Activated CD4-positive, alpha-beta T cell treated with anti-CD3 and anti-CD28 coated beads, Interleukin-2, amount 10 ng/mL, durations not matched to agents 7 days and 5 days (primary cell): ENCODE results near the gene CSTB. TPM values are rescaled to one million over a fixed set of nuclear protein-coding genes. Genes with fewer than 3 reads are reported as not detected.
A peak's percentile ranks its signal among the peaks of the same experiment; 100 is the strongest.

ENCODE experiments used
- CTCF ChIA-PET: fragments of 350-600 bp; sonication (Branson Sonifier 250); formaldehyde crosslinking; loops from one replicate; lab custom pipeline; 2021; ENCODE audit warnings: antibody characterized with exemption; lab: Charles Lee
- POLR2A ChIA-PET: fragments of 350-600 bp; sonication (Branson Sonifier 250); formaldehyde crosslinking; loops from one replicate; lab custom pipeline; 2021; ENCODE audit warnings: antibody characterized with exemption; lab: Charles Lee
- DNase-seq: peaks from one replicate; pipeline ENCODE4 v3.0.0-alpha.2; 2020
- H3K27ac Mint-ChIP-seq: one replicate; pipeline ENCODE4 v1.8.0; 2021; ENCODE audit warnings: mild to moderate bottlenecking, moderate library complexity, mixed read lengths
- H3K27me3 Mint-ChIP-seq: one replicate; pipeline ENCODE4 v1.8.0; 2021; ENCODE audit warnings: mixed read lengths
- H3K36me3 Mint-ChIP-seq: one replicate; pipeline ENCODE4 v1.8.0; 2021; ENCODE audit warnings: low read depth, mixed read lengths
- H3K4me1 Mint-ChIP-seq: one replicate; pipeline ENCODE4 v1.8.0; 2021; ENCODE audit warnings: mixed read lengths
- H3K4me3 Mint-ChIP-seq: one replicate; pipeline ENCODE4 v1.8.0; 2021; ENCODE audit warnings: mild to moderate bottlenecking, moderate library complexity, mixed read lengths
- H3K9me3 Mint-ChIP-seq: one replicate; pipeline ENCODE4 v1.8.0; 2021; ENCODE audit warnings: mixed read lengths
- total RNA-seq, 2 experiments: library from RNA; stranded (reverse); gene quantifications; one replicate each; pipeline ENCODE4 v1.2.3, GENCODE V29; 2021

CSTB gene
- total RNA-seq, 2 experiments from 2014 or later: 44.4 to 48.7 TPM

- Mint-ChIP-seq H3K4me1 (peaks cover 6% of the 10 kb centered on the region), H3K27me3 (no peaks in the 10 kb centered on the region), H3K36me3 (peaks cover 11% of the 10 kb centered on the region), H3K4me3 (no peak overlapping the region), H3K27ac (no peak overlapping the region), H3K9me3 (no peaks in the 10 kb centered on the region)
- DNase-seq: no peak
- ChIA-PET POLR2A (no interaction called here), CTCF (no interaction called here)
Observed at GRCh38 chr21:43806017-43806710, 30.1 kb upstream of the CSTB start.

GRCh38 chr21:43805275-43805800 is 29.2 kb upstream of the CSTB start:
- POLR2A ChIA-PET: no interaction called here
- no peaks in the 10 kb centered on the region for H3K9me3 Mint-ChIP-seq
- H3K27me3 Mint-ChIP-seq: no peaks in the 10 kb centered on the region
- no peaks in the 10 kb centered on the region for H3K4me1 Mint-ChIP-seq
- CTCF ChIA-PET: no interaction called here
- no peak overlapping the region for H3K4me3 Mint-ChIP-seq
- DNase-seq: no peak
- H3K27ac Mint-ChIP-seq: peak overlapping the region; percentile 36
- H3K36me3 Mint-ChIP-seq: peaks cover 16% of the 10 kb centered on the region

- no peaks in the 10 kb centered on the region for H3K9me3 Mint-ChIP-seq
- no peak overlapping the region for H3K4me3 Mint-ChIP-seq
- peaks cover 22% of the 10 kb centered on the region for H3K36me3 Mint-ChIP-seq
- no peaks in the 10 kb centered on the region for H3K4me1 Mint-ChIP-seq
- no peaks in the 10 kb centered on the region for H3K27me3 Mint-ChIP-seq
- ChIA-PET POLR2A (no interaction called here), CTCF (no interaction called here)
- H3K27ac Mint-ChIP-seq: no peak overlapping the region
- DNase-seq: no peak
Observed at GRCh38 chr21:43803558-43804300, 27.6 kb upstream of the CSTB start.

- Mint-ChIP-seq H3K36me3 (peaks cover 26% of the 10 kb centered on the region), H3K9me3 (no peaks in the 10 kb centered on the region), H3K4me3 (no peak overlapping the region), H3K27ac (no peak overlapping the region), H3K4me1 (no peaks in the 10 kb centered on the region), H3K27me3 (no peaks in the 10 kb centered on the region)
- DNase-seq: no peak
- POLR2A ChIA-PET: no interaction called here
- CTCF ChIA-PET: interaction anchor here (0.6 kb wide), 1 partner anchor 272 kb away, joined by 3 read pairs; no protein-coding TSS in a partner anchor
Observed at GRCh38 chr21:43802713-43803313, 26.7 kb upstream of the CSTB start.

GRCh38 chr21:43801006-43801783 is 25.1 kb upstream of the CSTB start:
- Mint-ChIP-seq H3K36me3 (peaks cover 34% of the 10 kb centered on the region), H3K27me3 (no peaks in the 10 kb centered on the region), H3K9me3 (no peaks in the 10 kb centered on the region), H3K4me3 (no peak overlapping the region), H3K27ac (peak overlapping the region; percentile 41), H3K4me1 (no peaks in the 10 kb centered on the region)
- no peak for DNase-seq
- ChIA-PET CTCF (interaction anchor here (0.8 to 1.7 kb wide), 3 partner anchors 11 to 838 kb away, joined by 3 to 5 read pairs (median 3); no protein-coding TSS in a partner anchor), POLR2A (interaction anchor here (0.7 kb wide), 1 partner anchor 32 kb away, joined by 3 read pairs; no protein-coding TSS in a partner anchor)

GRCh38 chr21:43800566-43800965 is 24.5 kb upstream of the CSTB start:
- CTCF ChIA-PET: interaction anchor here (0.8 to 1.7 kb wide), 3 partner anchors 10 to 837 kb away, joined by 3 to 5 read pairs (median 3); no protein-coding TSS in a partner anchor
- Mint-ChIP-seq H3K4me1 (no peaks in the 10 kb centered on the region), H3K27me3 (no peaks in the 10 kb centered on the region), H3K36me3 (peaks cover 30% of the 10 kb centered on the region), H3K27ac (no peak overlapping the region), H3K9me3 (no peaks in the 10 kb centered on the region), H3K4me3 (no peak overlapping the region)
- POLR2A ChIA-PET: no interaction called here
- no peak for DNase-seq

- no peak for DNase-seq
- H3K4me3 Mint-ChIP-seq: no peak overlapping the region
- no peaks in the 10 kb centered on the region for H3K4me1 Mint-ChIP-seq
- H3K27ac Mint-ChIP-seq: no peak overlapping the region
- no peaks in the 10 kb centered on the region for H3K27me3 Mint-ChIP-seq
- no peaks in the 10 kb centered on the region for H3K9me3 Mint-ChIP-seq
- CTCF ChIA-PET: interaction anchor here (1.5 to 1.7 kb wide), 2 partner anchors 10 to 11 kb away, joined by 5 to 6 read pairs; partner anchors contain the start of gene RRP1
- peaks cover 32% of the 10 kb centered on the region for H3K36me3 Mint-ChIP-seq
- POLR2A ChIA-PET: no interaction called here
Observed at GRCh38 chr21:43800124-43800523, 24.0 kb upstream of the CSTB start.

GRCh38 chr21:43799301-43799840 is 23.3 kb upstream of the CSTB start:
- Mint-ChIP-seq H3K4me3 (no peak overlapping the region), H3K27ac (no peak overlapping the region), H3K27me3 (no peaks in the 10 kb centered on the region), H3K9me3 (no peaks in the 10 kb centered on the region), H3K36me3 (peaks cover 34% of the 10 kb centered on the region), H3K4me1 (no peaks in the 10 kb centered on the region)
- no peak for DNase-seq
- CTCF ChIA-PET: interaction anchor here (1.5 kb wide), 1 partner anchor 10 kb away, joined by 6 read pairs; the partner anchor contains the start of gene RRP1
- POLR2A ChIA-PET: no interaction called here

GRCh38 chr21:43797925-43798715 is 22.0 kb upstream of the CSTB start:
- Mint-ChIP-seq H3K27ac (no peak overlapping the region), H3K27me3 (no peaks in the 10 kb centered on the region), H3K4me3 (no peak overlapping the region), H3K36me3 (peaks cover 36% of the 10 kb centered on the region), H3K4me1 (no peaks in the 10 kb centered on the region), H3K9me3 (no peaks in the 10 kb centered on the region)
- no peak for DNase-seq
- CTCF ChIA-PET: no interaction called here
- POLR2A ChIA-PET: no interaction called here

- Mint-ChIP-seq H3K27me3 (no peaks in the 10 kb centered on the region), H3K4me3 (no peak overlapping the region), H3K27ac (no peak overlapping the region), H3K36me3 (peaks cover 39% of the 10 kb centered on the region), H3K9me3 (no peaks in the 10 kb centered on the region), H3K4me1 (peaks cover 2% of the 10 kb centered on the region)
- DNase-seq: no peak
- CTCF ChIA-PET: no interaction called here
- POLR2A ChIA-PET: no interaction called here
Observed at GRCh38 chr21:43797415-43797814, 21.3 kb upstream of the CSTB start.

GRCh38 chr21:43794857-43795256 is 18.7 kb upstream of the CSTB start:
- Mint-ChIP-seq H3K36me3 (peaks cover 40% of the 10 kb centered on the region), H3K27ac (no peak overlapping the region), H3K27me3 (no peaks in the 10 kb centered on the region), H3K4me1 (peaks cover 23% of the 10 kb centered on the region), H3K4me3 (no peak overlapping the region), H3K9me3 (no peaks in the 10 kb centered on the region)
- ChIA-PET CTCF (interaction anchor here (0.9 to 1.0 kb wide), 2 partner anchors 15 to 180 kb away, joined by 4 read pairs; no protein-coding TSS in a partner anchor), POLR2A (no interaction called here)
- no peak for DNase-seq
